ENCODE results near the gene OAT. TPM values are rescaled to one million over a fixed set of nuclear protein-coding genes. Genes with fewer than 3 reads are reported as not detected.

OAT gene
- total RNA-seq, 1 donor from 2014 or later, result 119 TPM

GRCh38 chr10:124350806-124351205, 67.9 kb downstream of the OAT start:
- H3K36me3 Mint-ChIP-seq (ENCODE audit: low read depth, unreplicated experiment), result no peaks in the 10 kb centered on the region
- Histone ChIP-seq H3K4me3 (ENCODE audit: insufficient read depth, low read depth, low read length) (no peak overlapping the region), H4K20me1 (ENCODE audit: insufficient read depth, low read length) (no peaks in the 10 kb centered on the region), H3K4me1 (ENCODE audit: insufficient read depth, low read length) (no peaks in the 10 kb centered on the region), H2AFZ (ENCODE audit: low read depth, low read length) (no peak overlapping the region), H3K9ac (ENCODE audit: low read length) (no peak overlapping the region), H3K79me2 (ENCODE audit: insufficient read depth, low read length) (no peaks in the 10 kb centered on the region), H3K36me3 (ENCODE audit: insufficient read depth, low read length) (no peaks in the 10 kb centered on the region), H3K9me3 (ENCODE audit: insufficient read depth, low read depth, low read length) (no peaks in the 10 kb centered on the region), H3K27me3 (ENCODE audit: insufficient read depth, low read length) (no peaks in the 10 kb centered on the region), H3K4me2 (ENCODE audit: low read length) (no peak overlapping the region), H3K27ac (ENCODE audit: low read depth, low read length) (no peak overlapping the region)
- H3K27me3 Mint-ChIP-seq (ENCODE audit: low read depth, unreplicated experiment), result peaks cover 36% of the 10 kb centered on the region
- no peaks in the 10 kb centered on the region for H3K4me1 Mint-ChIP-seq (ENCODE audit: low read depth, unreplicated experiment)
- DNase-seq (ENCODE audit: low read depth), result no peak
- TF ChIP-seq CTCF (IDR thresholded peaks at IDR 0.05; ENCODE audit: insufficient read depth, low read depth, low read length), result no peak
- TF ChIP-seq EZH2 (IDR thresholded peaks at IDR 0.05; ENCODE audit: insufficient read depth, low read length), result no peak
- no peak overlapping the region for H3K4me3 Mint-ChIP-seq (ENCODE audit: unreplicated experiment)
- no peaks in the 10 kb centered on the region for H3K9me3 Mint-ChIP-seq (ENCODE audit: unreplicated experiment)
- H3K27ac Mint-ChIP-seq (ENCODE audit: unreplicated experiment), result no peak overlapping the region
- FAIRE-seq, result no peak

- H3K4me1 ChIP-seq (ENCODE audit: insufficient read depth, low read length), result no peaks in the 10 kb centered on the region
- no peak overlapping the region for H3K9ac ChIP-seq (ENCODE audit: low read length)
- Mint-ChIP-seq H3K27me3 (ENCODE audit: low read depth, unreplicated experiment) (peaks cover 41% of the 10 kb centered on the region), H3K27ac (ENCODE audit: unreplicated experiment) (no peak overlapping the region), H3K9me3 (ENCODE audit: unreplicated experiment) (peaks cover 4% of the 10 kb centered on the region), H3K4me1 (ENCODE audit: low read depth, unreplicated experiment) (no peaks in the 10 kb centered on the region), H3K4me3 (ENCODE audit: unreplicated experiment) (no peak overlapping the region), H3K36me3 (ENCODE audit: low read depth, unreplicated experiment) (no peaks in the 10 kb centered on the region)
- no peaks in the 10 kb centered on the region for H4K20me1 ChIP-seq (ENCODE audit: insufficient read depth, low read length)
- no peak overlapping the region for H3K27ac ChIP-seq (ENCODE audit: low read depth, low read length)
- no peaks in the 10 kb centered on the region for H3K27me3 ChIP-seq (ENCODE audit: insufficient read depth, low read length)
- no peaks in the 10 kb centered on the region for H3K36me3 ChIP-seq (ENCODE audit: insufficient read depth, low read length)
- no peaks in the 10 kb centered on the region for H3K9me3 ChIP-seq (ENCODE audit: insufficient read depth, low read depth, low read length)
- no peak overlapping the region for H3K4me3 ChIP-seq (ENCODE audit: insufficient read depth, low read depth, low read length)
- FAIRE-seq (no peak), DNase-seq (ENCODE audit: low read depth) (no peak)
- TF ChIP-seq EZH2 (IDR thresholded peaks at IDR 0.05; ENCODE audit: insufficient read depth, low read length) (no peak), CTCF (IDR thresholded peaks at IDR 0.05; ENCODE audit: insufficient read depth, low read depth, low read length) (no peak)
- H2AFZ ChIP-seq (ENCODE audit: low read depth, low read length), result no peak overlapping the region
- no peaks in the 10 kb centered on the region for H3K79me2 ChIP-seq (ENCODE audit: insufficient read depth, low read length)
- H3K4me2 ChIP-seq (ENCODE audit: low read length), result no peak overlapping the region
These were observed 68.8 kb downstream of the OAT start for GRCh38 chr10:124349996-124350280.

- no peak for TF ChIP-seq EZH2 (IDR thresholded peaks at IDR 0.05; ENCODE audit: insufficient read depth, low read length)
- no peak for TF ChIP-seq CTCF (IDR thresholded peaks at IDR 0.05; ENCODE audit: insufficient read depth, low read depth, low read length)
- Histone ChIP-seq H3K9me3 (ENCODE audit: insufficient read depth, low read depth, low read length) (no peaks in the 10 kb centered on the region), H3K4me3 (ENCODE audit: insufficient read depth, low read depth, low read length) (no peak overlapping the region), H3K27ac (ENCODE audit: low read depth, low read length) (no peak overlapping the region), H3K4me2 (ENCODE audit: low read length) (no peak overlapping the region), H3K27me3 (ENCODE audit: insufficient read depth, low read length) (no peaks in the 10 kb centered on the region), H2AFZ (ENCODE audit: low read depth, low read length) (no peak overlapping the region), H3K9ac (ENCODE audit: low read length) (no peak overlapping the region), H3K36me3 (ENCODE audit: insufficient read depth, low read length) (no peaks in the 10 kb centered on the region), H3K4me1 (ENCODE audit: insufficient read depth, low read length) (no peaks in the 10 kb centered on the region), H4K20me1 (ENCODE audit: insufficient read depth, low read length) (no peaks in the 10 kb centered on the region), H3K79me2 (ENCODE audit: insufficient read depth, low read length) (no peaks in the 10 kb centered on the region)
- Mint-ChIP-seq H3K4me1 (ENCODE audit: low read depth, unreplicated experiment) (no peaks in the 10 kb centered on the region), H3K36me3 (ENCODE audit: low read depth, unreplicated experiment) (no peaks in the 10 kb centered on the region), H3K27ac (ENCODE audit: unreplicated experiment) (no peak overlapping the region), H3K27me3 (ENCODE audit: low read depth, unreplicated experiment) (peaks cover 37% of the 10 kb centered on the region), H3K4me3 (ENCODE audit: unreplicated experiment) (no peak overlapping the region), H3K9me3 (ENCODE audit: unreplicated experiment) (peaks cover 4% of the 10 kb centered on the region)
- no peak for FAIRE-seq
- no peak for DNase-seq (ENCODE audit: low read depth)
These were observed 69.3 kb downstream of the OAT start for GRCh38 chr10:124349231-124349995.
